Raji (cell line): Measurements from ENCODE around the gene MIER1.

ENCODE experiments used
- POLR2A ChIP-seq: IDR thresholded peaks from 2 replicates; pipeline ENCODE4 v1.6.1; 2011; ENCODE audit warnings: low read depth, low read length, control low read depth; ENCODE audit not compliant: insufficient read depth

The MIER1 gene

DNA sequence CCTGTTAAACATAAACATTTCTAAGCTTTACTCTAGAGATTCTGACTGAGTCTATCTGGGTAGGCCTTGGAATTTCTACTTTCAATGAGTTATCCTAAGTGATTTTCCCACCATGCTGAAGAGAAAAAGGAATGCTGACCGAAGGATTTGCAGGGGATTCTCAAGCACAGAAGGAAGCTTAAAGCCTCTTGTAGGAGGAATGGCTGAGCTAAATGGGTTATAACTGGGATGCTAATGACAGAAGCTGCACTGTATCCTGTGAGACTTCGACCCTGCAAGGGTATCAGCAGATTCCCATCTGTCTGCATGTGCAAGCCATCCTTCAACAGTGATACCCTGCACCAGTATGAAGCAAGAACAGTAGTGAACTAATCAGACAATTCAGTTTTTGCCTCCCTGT is 93.8 kb downstream of the MIER1 start:
- no peak for TF ChIP-seq POLR2A

DNA sequence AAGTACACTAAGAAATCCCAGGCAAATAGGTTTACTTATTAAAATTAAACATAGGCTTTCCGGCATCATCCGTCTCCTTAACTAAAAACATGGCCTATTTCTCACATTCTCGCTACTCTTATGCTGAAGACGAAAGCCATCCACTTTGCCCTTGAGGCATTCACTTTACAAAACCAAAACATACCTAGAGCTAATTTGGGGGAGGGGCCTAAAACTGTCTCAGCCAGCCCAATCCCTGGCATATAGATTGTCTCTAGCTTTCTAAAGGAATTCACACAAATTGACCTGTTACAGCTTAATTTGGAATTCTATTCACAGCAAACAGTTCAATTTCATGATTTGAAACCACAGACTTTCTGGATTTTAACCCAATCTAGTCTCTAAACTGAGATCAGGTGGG is 94.3 kb downstream of the MIER1 start:
- no peak for TF ChIP-seq POLR2A

DNA sequence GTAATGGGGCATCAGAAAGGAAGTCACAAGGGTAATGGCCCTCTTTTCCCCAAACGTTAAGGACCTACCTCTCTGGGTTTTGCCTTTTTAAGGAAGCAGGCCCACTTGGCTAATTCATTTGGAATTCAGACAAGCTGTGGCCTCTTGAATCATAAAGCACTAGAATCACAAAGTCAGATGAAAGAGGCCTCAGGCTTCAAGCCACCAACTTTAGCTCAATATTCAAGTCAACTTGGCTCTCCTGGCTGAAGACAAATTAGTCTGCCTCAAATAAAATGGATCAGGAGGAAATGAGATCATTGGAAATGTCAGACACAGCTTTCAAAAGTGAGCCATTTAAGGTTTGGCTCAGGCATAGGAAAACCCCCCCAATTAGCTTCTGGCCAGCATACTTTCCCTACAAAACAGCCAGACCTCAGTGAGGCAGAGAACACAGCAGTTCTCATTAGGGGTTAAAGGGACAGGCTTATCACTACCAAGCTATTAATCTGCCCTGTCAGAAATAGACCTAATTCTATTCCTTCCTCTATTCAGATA is 94.9 kb downstream of the MIER1 start:
- no peak for TF ChIP-seq POLR2A

DNA sequence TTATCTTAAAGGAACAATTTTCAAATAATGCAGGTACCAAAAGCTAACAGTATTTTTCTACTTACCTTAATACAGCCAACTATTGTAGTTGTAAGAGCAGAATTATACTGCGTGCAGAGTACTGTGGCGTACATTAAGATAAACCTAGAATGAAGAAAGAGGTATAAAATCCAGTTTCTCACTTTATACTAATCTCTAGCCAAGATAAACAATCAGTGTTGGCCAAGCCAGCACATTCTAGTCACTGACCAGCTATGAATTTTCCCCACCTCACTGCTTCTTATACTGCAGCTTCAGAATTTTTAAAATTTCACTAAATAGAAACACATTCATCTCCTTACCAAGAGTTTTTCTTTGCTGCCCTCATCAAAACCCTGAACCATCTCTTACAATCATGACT is 95.5 kb downstream of the MIER1 start:
- no peak for TF ChIP-seq POLR2A

DNA sequence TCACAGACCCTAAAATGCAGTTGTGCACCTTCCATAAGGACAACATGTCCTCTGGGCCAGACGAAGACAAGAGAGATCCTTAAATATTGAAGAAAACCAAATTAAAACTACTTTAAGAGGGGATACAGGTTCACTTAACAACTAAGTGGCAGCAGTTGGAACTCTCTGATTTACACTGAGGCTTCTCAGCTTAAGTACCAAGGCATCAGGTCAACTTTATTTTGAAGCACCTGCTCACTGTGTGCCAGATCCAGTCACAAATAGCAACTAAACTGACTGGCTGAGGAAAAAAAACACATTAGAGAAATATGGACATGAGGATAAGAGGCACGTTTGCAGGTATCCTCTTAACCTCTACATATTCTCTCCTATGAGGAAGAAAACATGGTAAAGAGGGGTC is 96.0 kb downstream of the MIER1 start:
- no peak for TF ChIP-seq POLR2A

DNA sequence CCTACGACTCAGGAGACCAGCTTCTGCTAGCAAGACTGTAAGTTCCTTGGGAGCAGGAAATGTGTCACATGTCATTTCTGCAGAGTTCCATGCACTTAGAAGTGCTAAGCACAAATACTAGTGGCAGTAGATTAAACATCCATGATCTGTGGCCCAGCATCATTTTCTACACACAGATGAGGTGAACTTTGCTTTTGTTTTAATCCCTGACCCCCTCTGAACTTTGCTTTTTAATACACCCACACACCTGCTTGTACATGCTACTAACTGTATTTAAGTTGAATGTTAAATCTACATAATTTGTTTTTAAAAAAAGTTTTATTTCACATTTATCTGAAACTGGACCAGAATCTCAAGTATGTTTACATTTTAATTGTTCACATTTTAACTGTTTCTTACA is 104.7 kb downstream of the MIER1 start:
- no peak for TF ChIP-seq POLR2A

DNA sequence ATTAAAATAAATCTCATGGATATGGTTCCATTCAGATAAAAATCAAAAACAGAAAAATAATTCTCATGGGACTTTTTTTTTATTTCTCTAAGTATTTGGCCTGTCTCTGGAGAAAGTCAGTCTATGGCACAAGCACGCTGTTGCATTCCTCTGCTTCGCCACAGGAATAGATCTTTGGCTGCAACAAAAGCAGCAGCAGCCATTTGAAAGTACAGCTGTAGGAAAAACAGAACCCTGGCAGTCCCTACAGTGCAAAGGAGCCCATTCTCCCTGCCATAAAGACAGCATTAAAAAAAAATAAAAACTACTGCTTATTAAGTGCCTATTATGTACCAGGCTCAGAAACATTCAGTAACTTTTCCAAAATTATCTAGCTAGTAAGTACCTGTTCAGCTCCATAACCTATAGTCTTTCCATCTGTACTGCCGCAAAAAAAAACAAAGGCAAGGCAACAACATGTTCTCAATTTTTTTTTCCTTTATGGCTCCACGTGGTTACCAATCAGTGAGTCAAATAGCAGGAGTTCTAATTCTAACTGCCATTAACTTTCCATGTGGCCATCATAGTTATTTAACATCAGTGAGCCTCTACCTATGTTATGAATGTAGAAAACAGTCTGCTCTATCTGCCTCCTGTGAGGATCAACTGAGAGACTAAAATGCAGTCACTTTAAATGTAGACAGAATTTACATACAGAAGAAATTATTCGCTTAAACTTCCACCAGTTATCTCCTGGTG is 106.5 kb downstream of the MIER1 start:
- TF ChIP-seq POLR2A, result no peak

DNA sequence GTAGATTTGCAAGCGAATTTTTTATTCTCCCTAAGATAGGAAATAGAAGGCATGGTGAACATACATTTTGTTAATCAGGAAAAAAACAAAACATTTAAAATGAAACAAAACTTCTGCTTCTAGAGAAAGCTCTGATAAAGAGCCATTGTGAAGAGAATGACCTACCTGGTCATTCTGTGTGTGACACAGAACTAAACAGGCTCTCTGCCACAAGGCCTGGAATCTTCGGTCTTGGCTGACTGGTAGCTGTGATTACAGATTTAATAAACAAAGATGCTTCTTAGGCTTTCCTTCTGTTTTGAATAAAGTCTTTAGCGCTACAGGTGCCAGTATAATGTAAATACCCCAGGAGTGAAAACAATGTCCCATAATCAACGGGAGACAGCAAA is 107.1 kb downstream of the MIER1 start:
- no peak for TF ChIP-seq POLR2A
